ENCODE data around the gene PPP1R1C.

Gene PPP1R1C

GRCh38 chr2:181972431-181973170 lies 13.1 kb upstream of the PPP1R1C start:
- DNase-seq = no peak

GRCh38 chr2:181973171-181973783 lies 12.4 kb upstream of the PPP1R1C start:
- DNase-seq = no peak

GRCh38 chr2:181977661-181978350 lies 7.8 kb upstream of the PPP1R1C start:
- DNase-seq = no peak

GRCh38 chr2:181978351-181979150 lies 7.1 kb upstream of the PPP1R1C start:
- DNase-seq = no peak

DNA sequence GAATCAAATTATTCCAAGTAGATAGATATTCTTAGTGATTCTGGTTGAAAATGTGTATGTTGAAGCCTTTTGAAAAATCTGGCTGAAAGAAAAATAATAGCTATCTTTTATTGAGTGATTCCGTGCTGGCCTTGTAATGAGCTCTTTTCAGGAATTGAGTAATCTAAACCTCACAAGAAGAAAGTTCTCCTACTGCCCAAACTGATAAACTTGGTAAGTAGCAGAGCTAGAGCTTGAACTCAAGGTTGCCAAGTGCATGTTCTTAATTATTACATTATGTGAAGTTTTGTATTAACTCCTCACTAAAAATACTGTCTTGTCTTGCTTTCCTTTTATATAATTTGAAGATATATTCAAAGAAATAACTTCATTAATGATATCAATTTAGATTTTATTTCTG lies 1.6 kb upstream of the PPP1R1C start:
- DNase-seq = no peak

GRCh38 chr2:181984814-181985631 lies 630 bp upstream of the PPP1R1C start:
- no peak for DNase-seq

- DNase-seq = no peak
Measured at GRCh38 chr2:181988154-181988924, 2.7 kb downstream of the PPP1R1C start.

DNA sequence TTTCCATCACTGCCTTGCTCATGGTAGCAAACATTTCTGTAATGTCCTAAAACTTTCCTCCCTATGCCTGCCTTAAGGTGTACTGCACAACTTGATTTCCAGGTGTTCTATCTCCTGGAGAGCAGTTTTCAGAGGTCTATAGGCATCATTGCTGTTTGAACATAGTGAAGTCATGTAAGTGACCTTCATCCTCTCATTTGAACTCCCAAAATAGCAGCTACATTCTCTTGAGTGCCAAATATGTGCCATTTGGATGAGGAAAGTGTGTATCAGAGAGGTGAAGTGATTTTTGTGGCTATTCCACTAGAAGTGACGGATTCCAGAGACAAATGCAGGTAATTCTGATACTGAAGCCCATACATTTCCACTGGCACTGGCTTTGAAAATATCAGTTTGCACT lies 3.4 kb downstream of the PPP1R1C start:
- no peak for DNase-seq

DNA sequence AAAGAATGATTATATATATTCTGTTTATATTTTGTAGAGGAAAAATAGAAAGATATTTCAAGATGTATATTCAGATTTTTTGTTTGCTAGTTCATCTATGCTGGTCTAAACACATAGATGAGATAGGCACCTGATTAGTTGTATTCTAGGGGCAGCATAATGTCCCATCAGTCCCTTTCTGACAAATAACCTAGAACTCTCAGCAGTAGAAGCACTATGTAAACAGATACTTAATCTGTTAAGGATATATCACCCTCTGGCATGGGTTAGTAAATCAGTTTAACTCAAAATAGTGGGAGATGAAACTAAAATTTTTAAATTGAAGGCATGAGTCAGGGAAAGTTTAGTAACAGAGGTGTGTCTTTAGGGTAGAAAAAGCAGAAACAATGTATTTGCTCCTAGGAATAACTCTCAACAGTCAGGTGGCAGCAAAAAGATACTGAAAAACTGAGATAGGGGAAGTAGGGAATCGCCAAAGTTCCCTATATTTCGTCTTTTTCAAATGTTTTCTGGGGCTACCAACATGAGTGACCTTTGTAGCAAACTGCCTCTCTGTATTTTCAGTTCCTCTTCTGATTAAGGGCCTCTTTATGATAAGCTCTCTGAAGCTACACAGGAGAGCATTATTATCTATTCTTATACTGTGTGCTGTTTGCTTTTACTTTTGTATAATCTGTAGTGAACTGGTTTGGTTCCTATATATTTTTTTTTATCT lies 5.7 kb downstream of the PPP1R1C start:
- no peak for DNase-seq

GRCh38 chr2:181992776-181993175 lies 7.1 kb downstream of the PPP1R1C start:
- no peak for DNase-seq

- DNase-seq = no peak
Measured at GRCh38 chr2:181995289-181995688, 9.6 kb downstream of the PPP1R1C start.

- DNase-seq = no peak
Measured at GRCh38 chr2:181998041-181998835, 12.6 kb downstream of the PPP1R1C start.

DNA sequence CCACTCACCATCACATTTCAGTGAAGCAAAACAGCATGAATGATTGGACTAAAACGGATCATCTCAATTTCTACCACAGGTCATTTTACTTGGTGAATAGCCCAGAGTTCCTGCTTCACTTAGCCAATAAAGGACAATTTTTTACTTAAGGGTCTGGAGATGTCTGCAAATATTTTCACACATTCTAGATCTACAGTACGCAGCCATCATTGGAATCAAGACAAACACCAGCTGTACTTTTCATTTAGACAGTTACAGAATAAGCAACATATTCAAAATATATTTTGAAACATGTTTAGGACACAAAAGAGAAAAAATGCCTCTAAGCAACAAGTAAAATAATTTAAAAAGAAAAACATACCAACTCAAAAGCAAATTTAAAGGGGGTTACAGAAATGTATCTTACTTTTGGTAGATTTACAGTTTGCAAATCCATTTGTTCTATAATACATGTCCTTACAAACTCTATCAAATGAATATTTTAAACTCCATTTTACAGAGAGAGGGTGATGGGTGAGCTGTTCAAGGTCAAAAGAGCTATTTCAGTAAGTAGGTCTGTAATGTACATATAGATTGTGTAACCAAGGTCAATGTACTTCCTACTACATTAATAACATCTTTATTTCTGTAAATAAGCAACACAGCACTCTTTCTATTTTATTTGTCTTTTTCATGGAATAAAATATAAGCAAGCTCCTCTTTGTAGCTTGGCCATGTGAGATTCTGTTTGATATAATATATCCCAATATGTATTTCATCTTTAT lies 13.4 kb downstream of the PPP1R1C start:
- DNase-seq = no peak

DNA sequence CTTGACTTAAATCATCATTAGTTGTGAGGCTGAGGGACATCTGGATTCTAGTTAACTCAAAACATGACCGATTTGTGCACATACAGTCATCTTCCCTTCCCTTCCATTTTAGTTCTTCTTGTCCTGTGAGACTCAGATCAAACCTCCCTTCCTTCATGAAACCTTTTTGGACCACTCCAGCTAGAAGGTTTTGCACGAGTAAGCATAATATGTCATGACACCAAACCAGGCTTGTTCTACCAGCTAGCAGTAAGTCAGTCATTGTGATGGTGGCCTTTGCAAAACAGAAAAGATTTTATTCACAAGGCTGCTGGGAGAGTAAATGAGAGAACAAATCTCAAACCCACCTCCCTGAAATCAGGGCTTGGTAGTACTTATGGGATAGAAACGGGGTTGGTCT lies 14.3 kb downstream of the PPP1R1C start:
- DNase-seq = no peak

DNA sequence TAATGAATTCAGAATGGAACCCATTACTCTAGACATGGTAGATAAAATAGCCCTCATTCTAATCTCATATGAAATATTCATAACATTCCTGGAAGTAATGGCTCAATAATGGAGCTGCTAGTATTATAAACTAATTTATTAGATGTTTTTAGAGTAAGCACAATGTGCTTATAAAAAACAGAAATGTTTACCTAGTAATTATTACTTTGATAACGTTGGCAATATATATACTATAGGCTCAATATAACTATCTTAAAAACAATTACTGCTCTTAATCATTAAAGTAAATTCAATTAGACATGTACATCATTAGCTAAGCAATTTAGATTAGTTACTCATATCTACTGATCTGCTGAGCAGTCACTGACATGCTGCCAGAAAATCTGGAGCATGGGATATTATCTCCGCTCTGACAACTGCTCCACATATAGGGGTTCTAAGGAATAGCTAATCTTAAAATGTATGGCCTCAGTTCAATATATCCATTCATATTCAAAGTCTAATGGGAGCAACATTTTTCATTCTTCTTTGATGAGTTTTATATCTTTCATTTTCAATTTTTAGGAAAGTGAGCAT lies 19.4 kb downstream of the PPP1R1C start:
- no peak for DNase-seq

DNA sequence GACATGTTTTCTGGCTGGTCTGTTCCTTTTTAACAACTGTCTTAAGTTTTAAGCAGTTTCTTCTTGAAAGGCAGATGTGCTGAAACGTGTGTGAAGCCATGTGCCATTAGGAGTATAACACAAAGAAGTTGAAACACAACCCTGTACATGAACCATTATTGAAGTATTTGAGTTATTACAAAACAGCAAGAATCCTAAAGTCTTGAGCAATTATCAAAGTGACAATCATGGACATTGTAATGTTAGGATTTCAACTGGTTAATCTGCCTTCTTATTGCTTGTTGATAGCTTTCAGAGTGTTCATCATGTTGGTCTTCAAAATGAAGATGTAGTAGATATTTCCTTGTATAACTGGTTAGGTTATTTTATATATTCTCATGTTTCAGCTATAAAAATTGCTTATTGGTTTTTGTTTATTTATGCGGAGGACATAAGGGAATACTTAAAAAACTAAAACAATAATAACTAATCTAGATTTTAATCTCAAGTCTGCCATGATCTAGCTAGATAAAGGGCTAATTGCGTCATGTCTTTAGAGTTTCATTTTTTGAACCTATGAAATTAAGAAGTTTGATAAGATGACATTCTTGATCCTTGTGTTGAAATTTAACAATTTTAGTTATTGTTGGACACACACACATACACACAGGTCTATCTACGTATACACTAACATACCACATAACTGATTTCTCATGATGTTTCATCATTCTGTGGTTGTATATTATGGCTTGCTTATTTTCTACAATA lies 21.1 kb downstream of the PPP1R1C start:
- no peak for DNase-seq

DNA sequence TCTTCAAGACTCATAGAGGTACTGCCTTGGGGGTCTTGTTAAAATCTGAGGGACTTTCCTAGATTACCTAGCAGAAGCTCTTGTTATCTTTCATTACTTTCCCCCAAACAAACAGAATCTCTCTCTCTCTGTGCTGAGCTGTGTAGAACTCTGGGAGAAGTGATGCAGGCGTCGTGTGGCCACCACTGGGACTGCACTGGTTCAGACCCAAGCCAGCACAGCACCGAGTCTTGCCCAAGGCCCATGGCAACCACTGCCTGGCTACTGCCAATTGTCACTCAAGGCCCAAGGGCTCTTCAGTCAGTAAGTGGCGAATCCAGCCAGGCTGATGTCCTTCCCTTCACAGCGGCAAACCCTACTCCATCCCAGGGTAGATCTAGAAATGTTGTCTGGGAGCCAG lies 28.6 kb downstream of the PPP1R1C start:
- no peak for DNase-seq
